ENCODE results near the gene TAF11L8. TPM values are rescaled to one million over a fixed set of nuclear protein-coding genes. Genes with fewer than 3 reads are reported as not detected.
"Not testable (repeated sequence)": the region's sequence is repeated elsewhere in the genome, so short reads cannot be mapped to it uniquely, and the experiment has no call there.

Gene TAF11L8
- total and polyA plus RNA-seq, 2 experiments from 2014 or later: not detected

DNA sequence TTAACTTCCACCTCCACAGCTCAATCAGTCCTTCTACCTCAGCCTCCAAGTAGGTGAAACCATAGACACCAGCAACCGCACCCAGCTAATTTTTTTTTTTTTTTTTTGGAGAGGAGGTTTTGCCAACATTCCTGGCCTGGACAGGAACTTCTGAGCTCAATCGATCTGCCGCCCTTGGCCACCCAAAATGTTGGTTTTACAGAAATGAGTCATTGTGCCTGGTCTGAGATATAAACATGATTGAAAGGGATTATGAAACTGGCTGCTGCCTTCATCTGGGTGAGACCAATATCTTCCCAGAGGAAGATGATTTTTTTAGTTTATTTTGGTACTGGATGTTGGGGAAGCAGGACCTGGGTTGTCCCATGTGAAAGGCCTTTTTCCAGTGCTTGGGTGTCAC, 28.6 kb upstream of the TAF11L8 start:
- H3K36me3 ChIP-seq (replicated peaks; ENCODE audit: insufficient read depth, low read depth): no peaks in the 10 kb centered on the region
- H3K9me2 ChIP-seq (replicated peaks; ENCODE audit: insufficient read depth): no peaks in the 10 kb centered on the region
- H3K79me2 ChIP-seq: no peaks in the 10 kb centered on the region
- H3K27ac ChIP-seq: no peak overlapping the region
- 94% methylated on average over 3 of the region's 3 CpGs for WGBS (ENCODE audit: low lambda C conversion rate, missing lambda C conversion rate)
- no peaks in the 10 kb centered on the region for H3K4me1 ChIP-seq (ENCODE audit: insufficient read depth)
- no peaks in the 10 kb centered on the region for H4K20me1 ChIP-seq (ENCODE audit: insufficient read depth, poor library complexity, severe bottlenecking)
- no peak overlapping the region for H3K4me2 ChIP-seq
- H3K4me3 ChIP-seq: no peak overlapping the region
- DNase-seq (ENCODE audit: low spot score): no peak
- H2AFZ ChIP-seq: no peak overlapping the region
- TF ChIP-seq EZH2 (IDR thresholded peaks at IDR 0.05; ENCODE audit: borderline replicate concordance) (no peak), EZH2phosphoT487 (IDR thresholded peaks at IDR 0.05; ENCODE audit: low read depth, severe bottlenecking, unreplicated experiment) (no peak)
- TF ChIP-seq, protein P1, sequence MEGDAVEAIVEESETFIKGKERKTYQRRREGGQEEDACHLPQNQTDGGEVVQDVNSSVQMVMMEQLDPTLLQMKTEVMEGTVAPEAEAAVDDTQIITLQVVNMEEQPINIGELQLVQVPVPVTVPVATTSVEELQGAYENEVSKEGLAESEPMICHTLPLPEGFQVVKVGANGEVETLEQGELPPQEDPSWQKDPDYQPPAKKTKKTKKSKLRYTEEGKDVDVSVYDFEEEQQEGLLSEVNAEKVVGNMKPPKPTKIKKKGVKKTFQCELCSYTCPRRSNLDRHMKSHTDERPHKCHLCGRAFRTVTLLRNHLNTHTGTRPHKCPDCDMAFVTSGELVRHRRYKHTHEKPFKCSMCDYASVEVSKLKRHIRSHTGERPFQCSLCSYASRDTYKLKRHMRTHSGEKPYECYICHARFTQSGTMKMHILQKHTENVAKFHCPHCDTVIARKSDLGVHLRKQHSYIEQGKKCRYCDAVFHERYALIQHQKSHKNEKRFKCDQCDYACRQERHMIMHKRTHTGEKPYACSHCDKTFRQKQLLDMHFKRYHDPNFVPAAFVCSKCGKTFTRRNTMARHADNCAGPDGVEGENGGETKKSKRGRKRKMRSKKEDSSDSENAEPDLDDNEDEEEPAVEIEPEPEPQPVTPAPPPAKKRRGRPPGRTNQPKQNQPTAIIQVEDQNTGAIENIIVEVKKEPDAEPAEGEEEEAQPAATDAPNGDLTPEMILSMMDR (IDR thresholded peaks at IDR 0.05; ENCODE audit: poor library complexity): no peak
- no peaks in the 10 kb centered on the region for H3K9me3 ChIP-seq (ENCODE audit: low read depth)
- no peaks in the 10 kb centered on the region for H3K27me3 ChIP-seq

GRCh38 chr5:17614872-17615605, 24.3 kb upstream of the TAF11L8 start:
- no peak overlapping the region for H3K4me2 ChIP-seq
- no peak for DNase-seq (ENCODE audit: low spot score)
- no peaks in the 10 kb centered on the region for H3K9me3 ChIP-seq (ENCODE audit: low read depth)
- H3K79me2 ChIP-seq: no peaks in the 10 kb centered on the region
- H3K4me3 ChIP-seq: no peak overlapping the region
- no peaks in the 10 kb centered on the region for H3K36me3 ChIP-seq (replicated peaks; ENCODE audit: insufficient read depth, low read depth)
- TF ChIP-seq, protein P1 (IDR thresholded peaks at IDR 0.05; ENCODE audit: poor library complexity): no peak
- TF ChIP-seq EZH2phosphoT487 (IDR thresholded peaks at IDR 0.05; ENCODE audit: low read depth, severe bottlenecking, unreplicated experiment) (no peak), EZH2 (IDR thresholded peaks at IDR 0.05; ENCODE audit: borderline replicate concordance) (no peak)
- no peaks in the 10 kb centered on the region for H4K20me1 ChIP-seq (ENCODE audit: insufficient read depth, poor library complexity, severe bottlenecking)
- no peaks in the 10 kb centered on the region for H3K9me2 ChIP-seq (replicated peaks; ENCODE audit: insufficient read depth)
- no peak overlapping the region for H3K27ac ChIP-seq
- 93% methylated on average over 17 of the region's 17 CpGs for WGBS (ENCODE audit: low lambda C conversion rate, missing lambda C conversion rate)
- no peaks in the 10 kb centered on the region for H3K27me3 ChIP-seq
- H3K4me1 ChIP-seq (ENCODE audit: insufficient read depth): no peaks in the 10 kb centered on the region
- no peak overlapping the region for H2AFZ ChIP-seq

GRCh38 chr5:17610092-17610491, 19.3 kb upstream of the TAF11L8 start, which contains the start of gene TAF11L12:
Gene TAF11L12, plus strand, starts transcription at chr5:17610392.
- not testable (repeated sequence) for H3K79me2 ChIP-seq; H3K4me1 ChIP-seq (ENCODE audit: insufficient read depth); H3K27ac ChIP-seq; DNase-seq (ENCODE audit: low spot score); H3K4me3 ChIP-seq; H3K36me3 ChIP-seq (replicated peaks; ENCODE audit: insufficient read depth, low read depth); H3K9me3 ChIP-seq (ENCODE audit: low read depth); H3K4me2 ChIP-seq; H3K9me2 ChIP-seq (replicated peaks; ENCODE audit: insufficient read depth); H3K27me3 ChIP-seq; H2AFZ ChIP-seq; H4K20me1 ChIP-seq (ENCODE audit: insufficient read depth, poor library complexity, severe bottlenecking)
- WGBS (ENCODE audit: low lambda C conversion rate, missing lambda C conversion rate): 79% methylated on average over 2 of the region's 2 CpGs

- not testable (repeated sequence) for H3K27me3 ChIP-seq; H2AFZ ChIP-seq; H3K4me1 ChIP-seq (ENCODE audit: insufficient read depth); H3K9me2 ChIP-seq (replicated peaks; ENCODE audit: insufficient read depth); H3K4me3 ChIP-seq; H4K20me1 ChIP-seq (ENCODE audit: insufficient read depth, poor library complexity, severe bottlenecking); H3K4me2 ChIP-seq; H3K79me2 ChIP-seq; DNase-seq (ENCODE audit: low spot score); H3K27ac ChIP-seq; H3K36me3 ChIP-seq (replicated peaks; ENCODE audit: insufficient read depth, low read depth); H3K9me3 ChIP-seq (ENCODE audit: low read depth)
- 80% methylated on average over 4 of the region's 4 CpGs for WGBS (ENCODE audit: low lambda C conversion rate, missing lambda C conversion rate)
These were observed 16.7 kb upstream of the TAF11L8 start for GRCh38 chr5:17607461-17607860.

Measured in hepatocyte (in vitro differentiated cells).